Erythroblast (primary cell): ENCODE measurements around the gene SAMD4A.

Experiments
- GATA1 ChIP-seq: IDR thresholded peaks from 2 replicates; pipeline ENCODE4 v1.6.1; 2011; ENCODE audit warnings: low read depth, mild to moderate bottlenecking, control low read depth, low read length, moderate library complexity
- POLR2A ChIP-seq: IDR thresholded peaks from 2 replicates; pipeline ENCODE4 v1.6.1; 2011; ENCODE audit warnings: mild to moderate bottlenecking, low read length

DNA sequence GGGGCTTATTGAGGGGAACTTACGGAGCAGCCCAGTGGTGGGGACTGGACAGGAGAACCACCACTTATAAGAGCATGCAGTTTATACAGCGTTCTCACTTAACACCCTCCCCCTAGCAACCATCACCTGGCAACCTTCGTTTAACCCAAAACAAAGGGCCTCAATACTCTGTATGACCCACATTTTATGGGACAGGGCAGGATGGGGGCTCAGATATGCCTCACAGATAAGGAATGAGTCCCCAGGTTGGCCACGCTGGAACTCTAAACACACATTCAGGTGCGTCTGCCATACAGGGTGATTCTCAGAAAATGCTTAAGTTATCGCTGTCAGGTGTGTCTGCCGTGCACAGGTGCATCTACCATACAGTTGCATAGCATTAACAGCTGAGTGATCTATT, 236.5 kb downstream of the SAMD4A start:
- no peak for TF ChIP-seq POLR2A
- TF ChIP-seq GATA1, result no peak
